ENCODE results near the gene SLC24A3.
A peak's percentile ranks its signal among the peaks of the same experiment; 100 is the strongest.

The SLC24A3 gene

GRCh38 chr20:19211661-19212468, 577 bp upstream of the SLC24A3 start:
- peak; percentile 65 for DNase-seq
- Mint-ChIP-seq H3K4me3 (peak overlapping the region; percentile 78), H3K27ac (no peak overlapping the region), H3K9me3 (no peaks in the 10 kb centered on the region), H3K4me1 (peaks cover 37% of the 10 kb centered on the region), H3K27me3 (ENCODE audit: low read depth, poor library complexity) (peaks cover 77% of the 10 kb centered on the region), H3K36me3 (ENCODE audit: low read depth) (no peaks in the 10 kb centered on the region)
- TF ChIP-seq CTCF (IDR thresholded peaks at IDR 0.05), result no peak

- H3K9me3 Mint-ChIP-seq, result no peaks in the 10 kb centered on the region
- DNase-seq, result peak; percentile 81
Observed at GRCh38 chr20:19212821-19213502, 520 bp downstream of the SLC24A3 start.

GRCh38 chr20:19213946-19214490, 1.6 kb downstream of the SLC24A3 start:
- Mint-ChIP-seq H3K36me3 (ENCODE audit: low read depth) (no peaks in the 10 kb centered on the region), H3K27me3 (ENCODE audit: low read depth, poor library complexity) (peaks cover 65% of the 10 kb centered on the region), H3K4me1 (peaks cover 37% of the 10 kb centered on the region), H3K9me3 (no peaks in the 10 kb centered on the region), H3K4me3 (peak overlapping the region; percentile 78), H3K27ac (no peak overlapping the region)
- TF ChIP-seq CTCF (IDR thresholded peaks at IDR 0.05), result no peak
- no peak for DNase-seq

More at GRCh38 chr20:19212821-19213502, 520 bp downstream of the SLC24A3 start:
- Mint-ChIP-seq H3K27ac (no peak overlapping the region), H3K36me3 (ENCODE audit: low read depth) (no peaks in the 10 kb centered on the region), H3K4me3 (peak overlapping the region; percentile 78), H3K27me3 (ENCODE audit: low read depth, poor library complexity) (peaks cover 74% of the 10 kb centered on the region), H3K4me1 (peaks cover 37% of the 10 kb centered on the region)
- peak; percentile 21 for TF ChIP-seq CTCF (IDR thresholded peaks at IDR 0.05)

GRCh38 chr20:19218411-19218810, 6.0 kb downstream of the SLC24A3 start:
- peaks cover 14% of the 10 kb centered on the region for H3K4me1 Mint-ChIP-seq
- H3K4me3 Mint-ChIP-seq, result no peak overlapping the region
- H3K9me3 Mint-ChIP-seq, result no peaks in the 10 kb centered on the region
- no peak for DNase-seq
- no peak overlapping the region for H3K27ac Mint-ChIP-seq
- H3K36me3 Mint-ChIP-seq (ENCODE audit: low read depth), result no peaks in the 10 kb centered on the region
- peaks cover 49% of the 10 kb centered on the region for H3K27me3 Mint-ChIP-seq (ENCODE audit: low read depth, poor library complexity)
- no peak for TF ChIP-seq CTCF (IDR thresholded peaks at IDR 0.05)

GRCh38 chr20:19222520-19223040, 10.1 kb downstream of the SLC24A3 start:
- peaks cover 18% of the 10 kb centered on the region for H3K27me3 Mint-ChIP-seq (ENCODE audit: low read depth, poor library complexity)
- H3K36me3 Mint-ChIP-seq (ENCODE audit: low read depth), result peaks cover 8% of the 10 kb centered on the region
- DNase-seq, result no peak
- H3K9me3 Mint-ChIP-seq, result peaks cover 22% of the 10 kb centered on the region
- no peak overlapping the region for H3K4me3 Mint-ChIP-seq
- no peaks in the 10 kb centered on the region for H3K4me1 Mint-ChIP-seq
- TF ChIP-seq CTCF (IDR thresholded peaks at IDR 0.05), result no peak
- no peak overlapping the region for H3K27ac Mint-ChIP-seq
